T47D (cell line): ENCODE data around the gene RAB12.
"Not testable (repeated sequence)": the region's sequence is repeated elsewhere in the genome, so short reads cannot be mapped to it uniquely, and the experiment has no call there.

Experiments used
- DNase-seq, 2 experiments: peaks; one replicate each; pipeline versions ENCODE4 v3.0.0 to v3.0.0-alpha.2; 2011 to 2012; ENCODE audit warnings: low read depth in 1 of 2, low spot score in 1 of 2
- JUND ChIP-seq: IDR thresholded peaks from 2 replicates; pipeline ENCODE4 v1.6.1; 2012; ENCODE audit warnings: low read depth
- in situ Hi-C: cut with HindIII; loops from 2 replicates; pipeline ENCODE4 v1.10.0; 2016; ENCODE audit warnings: low sequenced_read_pairs, low pct_unique_long_range_greater_than_20kb

RAB12 gene

DNA sequence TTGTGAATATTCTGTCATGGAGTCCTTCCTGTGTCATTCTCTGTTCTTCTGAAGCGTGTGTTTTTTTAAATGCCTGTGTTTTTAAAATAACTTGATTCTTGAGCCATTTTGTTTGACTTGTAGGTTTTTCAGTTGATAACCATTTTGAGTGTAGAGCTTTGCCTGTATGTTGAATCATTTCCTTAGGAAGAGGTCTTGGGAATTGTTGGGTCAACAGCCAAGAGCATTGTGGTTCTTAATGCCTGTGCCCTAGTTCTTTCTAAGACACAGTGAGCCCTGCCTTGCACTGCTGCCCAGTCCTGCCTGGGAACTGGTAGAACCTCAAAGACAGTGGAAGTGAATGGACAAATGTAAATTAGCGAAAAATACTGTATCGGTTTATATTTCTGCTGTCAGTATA lies 25.9 kb downstream of the RAB12 start:
- in situ Hi-C loops, result no loop called here
- no peak for TF ChIP-seq JUND
- DNase-seq, result no peak

DNA sequence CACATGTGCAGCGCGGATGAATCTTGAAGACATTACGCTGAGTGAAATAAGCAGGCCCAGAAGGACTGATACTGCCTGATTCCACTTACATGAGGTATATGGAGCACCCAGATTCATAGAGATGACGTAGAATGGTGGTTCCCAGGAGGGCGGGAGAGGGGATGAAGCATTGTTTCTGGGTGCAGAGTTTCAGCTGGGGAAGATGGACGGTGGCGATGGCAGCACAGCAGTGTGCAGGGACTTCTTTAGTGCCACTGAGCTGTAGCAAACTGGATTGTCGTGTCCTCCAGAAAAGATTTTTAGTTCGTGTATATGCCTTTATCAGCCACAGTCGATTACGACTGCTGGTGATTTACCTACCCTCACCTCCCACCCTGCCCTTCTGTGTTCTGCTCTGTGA lies 30.5 kb downstream of the RAB12 start:
- no peak for TF ChIP-seq JUND
- in situ Hi-C loops, result no loop called here
- no peak for DNase-seq

DNA sequence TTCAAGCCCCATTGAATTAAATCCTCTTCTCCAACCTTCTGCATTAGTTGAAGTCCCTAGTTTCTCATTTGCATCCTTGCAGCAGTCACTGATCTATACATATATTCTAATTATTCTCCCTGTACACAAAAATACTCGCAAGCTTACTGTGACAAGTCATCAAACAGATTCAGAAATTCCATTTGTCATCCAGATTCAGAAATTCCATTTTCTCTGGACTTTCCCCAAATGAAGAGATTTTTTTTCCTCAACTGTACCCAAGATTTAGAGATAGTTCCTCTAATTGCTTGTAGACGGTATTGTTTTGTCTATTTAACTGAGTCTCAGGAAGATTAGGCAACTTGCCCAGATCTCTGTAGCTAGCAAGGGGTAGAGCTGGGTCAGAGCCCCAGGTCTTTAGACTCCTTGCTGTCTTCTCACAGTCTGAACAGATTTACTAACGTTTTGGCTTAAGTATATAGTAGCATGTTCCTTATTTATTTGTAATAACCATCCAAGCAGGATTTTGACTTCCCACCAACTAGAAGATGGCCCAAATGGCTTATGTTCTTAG lies 34.2 kb downstream of the RAB12 start:
- no peak for DNase-seq
- no peak for TF ChIP-seq JUND
- in situ Hi-C loops, result no loop called here

GRCh38 chr18:8647359-8647758 lies 38.1 kb downstream of the RAB12 start:
- in situ Hi-C loops, DNase-seq: not testable (repeated sequence)

- in situ Hi-C loops, DNase-seq: not testable (repeated sequence)
Measured at GRCh38 chr18:8651478-8652261, 42.4 kb downstream of the RAB12 start.

GRCh38 chr18:8654503-8655451 lies 45.5 kb downstream of the RAB12 start:
- DNase-seq, result peak; percentile 24 to 43
- no peak for TF ChIP-seq JUND
- in situ Hi-C loops, result no loop called here

DNA sequence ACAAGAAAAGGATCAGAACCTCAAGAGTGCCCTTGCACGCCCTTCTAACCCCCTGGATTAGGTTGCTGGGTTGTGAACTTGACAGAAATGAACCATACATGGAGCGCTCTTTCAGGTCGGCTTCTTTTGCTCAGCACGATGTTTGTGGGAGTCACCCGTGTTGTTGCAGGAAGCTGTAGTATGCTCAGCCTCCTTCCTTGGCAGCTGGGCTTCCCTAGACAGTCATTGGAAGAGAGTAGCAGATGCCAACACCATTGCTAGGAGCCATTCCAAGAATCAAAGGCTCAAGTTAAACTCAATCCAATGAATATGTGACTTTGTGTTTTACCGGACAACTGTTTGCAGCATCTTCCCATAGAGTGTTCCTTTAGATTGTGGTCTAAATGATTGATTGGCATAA lies 47.0 kb downstream of the RAB12 start:
- no peak for DNase-seq
- no peak for TF ChIP-seq JUND
- in situ Hi-C loops, result no loop called here

DNA sequence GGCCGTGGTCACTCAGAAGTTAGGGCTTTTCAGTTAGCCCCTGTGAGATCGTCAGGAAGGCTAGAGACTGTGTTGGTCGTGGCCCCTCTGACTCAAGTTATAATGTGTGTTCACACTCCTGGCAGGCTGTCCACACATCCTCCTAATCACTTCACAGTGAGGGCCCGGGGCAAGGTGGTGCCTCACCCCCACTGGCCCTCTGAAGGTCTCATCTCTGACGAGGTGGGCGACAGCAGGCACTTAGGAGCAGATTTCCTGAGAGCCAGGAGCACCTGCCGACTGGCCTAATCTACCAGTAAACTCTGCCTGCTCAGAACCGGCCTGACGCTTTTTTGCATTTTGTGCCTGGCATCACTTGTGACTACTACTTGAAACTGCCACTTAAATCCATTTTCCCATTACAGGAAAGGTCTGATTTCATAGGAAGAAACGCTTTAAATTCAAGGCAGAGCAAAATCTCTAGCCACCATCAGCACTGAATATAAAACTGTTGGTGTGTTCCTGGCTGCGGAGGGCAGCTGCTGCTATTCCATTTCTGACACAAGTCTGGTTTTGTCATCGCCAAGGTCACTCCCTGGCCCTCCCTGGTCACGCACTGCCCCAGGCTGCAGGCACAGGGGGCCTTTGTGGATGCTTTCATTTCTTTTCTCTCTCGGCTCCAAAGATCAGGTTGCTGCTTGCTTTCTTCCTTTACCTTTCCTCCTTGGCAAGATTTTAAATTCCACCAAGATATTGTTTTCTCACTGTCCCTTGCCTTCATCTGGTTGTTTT lies 48.0 kb downstream of the RAB12 start:
- no peak for TF ChIP-seq JUND
- in situ Hi-C loops, result no loop called here
- no peak for DNase-seq

DNA sequence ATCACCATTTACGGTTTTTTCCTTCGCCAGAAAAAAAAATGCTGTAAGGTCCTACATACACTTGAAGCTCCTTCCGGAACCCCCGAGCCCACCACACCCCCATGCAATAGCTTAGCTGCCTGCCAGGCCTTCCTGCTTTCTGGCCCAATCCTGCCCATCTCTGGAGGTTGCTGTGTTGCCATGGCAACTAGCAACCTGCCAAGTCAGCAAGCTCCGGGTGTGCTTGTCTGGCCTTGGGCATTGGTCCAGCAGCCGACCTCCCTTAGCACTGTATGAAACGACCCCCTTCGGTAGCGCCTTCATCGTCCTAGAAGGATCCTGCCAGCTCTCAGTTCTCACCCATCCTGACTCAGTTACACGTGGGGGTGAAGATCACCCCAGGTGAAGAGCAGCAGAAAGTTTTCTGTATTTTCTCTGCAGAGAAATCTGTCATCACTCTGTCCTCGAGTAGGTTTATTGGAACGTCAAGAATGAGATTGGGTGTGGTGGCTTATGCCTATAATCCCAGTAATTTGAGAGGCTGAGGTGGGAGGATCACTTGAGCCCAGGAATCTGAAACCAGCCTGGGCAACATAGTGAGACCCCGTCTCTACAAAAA lies 48.7 kb downstream of the RAB12 start:
- TF ChIP-seq JUND, result no peak
- in situ Hi-C loops, result no loop called here
- peak in 1 of 2 experiments; percentile 5 for DNase-seq

DNA sequence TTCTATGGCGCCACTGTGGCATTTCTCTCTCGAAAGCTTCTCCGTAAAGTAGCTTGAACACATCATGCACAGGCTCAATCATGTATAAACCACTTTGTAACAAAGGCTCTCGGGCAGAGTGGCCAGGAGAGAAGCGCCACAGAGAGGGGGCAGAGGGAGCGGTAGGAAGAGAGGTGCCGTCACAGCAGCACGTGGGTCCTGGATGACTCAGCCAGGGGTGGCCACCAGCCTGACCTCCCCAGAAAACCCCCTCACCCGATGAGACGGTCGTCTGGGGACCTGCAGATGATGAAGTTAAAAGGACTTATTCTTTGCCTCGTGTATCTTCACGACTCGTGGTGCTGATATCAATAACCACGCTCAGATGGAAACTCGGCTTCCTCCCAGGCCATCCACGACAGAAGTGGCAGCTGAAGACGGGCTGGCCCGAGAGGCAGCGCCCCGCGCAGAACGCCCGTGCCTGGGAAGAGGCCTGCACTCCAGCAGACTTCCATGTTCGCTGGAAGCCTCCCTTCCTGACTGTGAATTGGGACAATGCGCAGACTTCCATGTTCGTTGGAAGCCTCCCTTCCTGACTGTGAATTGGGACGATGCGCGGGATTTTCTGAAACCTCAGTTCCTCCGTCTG lies 49.7 kb downstream of the RAB12 start:
- no peak for TF ChIP-seq JUND
- no peak for DNase-seq
- in situ Hi-C loops, result no loop called here

DNA sequence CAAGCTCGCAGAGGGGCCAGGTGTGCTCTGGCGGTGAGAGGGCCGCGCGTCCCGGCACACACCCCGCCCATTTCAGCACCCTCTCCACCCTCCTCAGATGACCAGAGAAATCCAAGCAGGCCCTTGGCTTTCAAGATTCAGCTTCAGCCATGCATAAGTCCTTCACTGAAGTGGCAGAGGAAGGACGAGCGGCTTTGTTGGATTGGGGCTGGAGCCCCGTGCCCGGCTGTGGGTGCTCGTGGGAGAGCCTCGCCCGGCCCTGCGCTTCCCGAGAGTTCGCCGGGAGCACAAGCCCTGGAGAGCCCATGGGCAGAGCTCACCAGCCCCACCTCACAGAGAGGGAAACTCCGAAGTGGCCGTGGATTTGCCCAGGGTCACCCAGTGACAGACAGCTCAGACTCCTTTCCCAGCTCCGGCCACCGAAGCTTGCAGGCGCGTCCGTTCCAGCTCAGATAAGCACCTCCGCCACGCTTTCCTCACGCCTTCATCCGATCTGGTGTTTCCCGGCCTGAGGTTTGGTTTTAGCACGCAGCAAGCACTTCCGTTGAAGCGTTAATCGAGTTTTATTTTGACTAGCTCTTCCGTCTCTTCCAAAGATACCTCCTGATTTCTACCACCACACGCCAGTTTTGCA lies 50.5 kb downstream of the RAB12 start:
- TF ChIP-seq JUND, result no peak
- DNase-seq, result no peak
- in situ Hi-C loops, result no loop called here
